ENCODE results near the gene DCC.
"Not testable (repeated sequence)": the region's sequence is repeated elsewhere in the genome, so short reads cannot be mapped to it uniquely, and the experiment has no call there.

Gene DCC

DNA sequence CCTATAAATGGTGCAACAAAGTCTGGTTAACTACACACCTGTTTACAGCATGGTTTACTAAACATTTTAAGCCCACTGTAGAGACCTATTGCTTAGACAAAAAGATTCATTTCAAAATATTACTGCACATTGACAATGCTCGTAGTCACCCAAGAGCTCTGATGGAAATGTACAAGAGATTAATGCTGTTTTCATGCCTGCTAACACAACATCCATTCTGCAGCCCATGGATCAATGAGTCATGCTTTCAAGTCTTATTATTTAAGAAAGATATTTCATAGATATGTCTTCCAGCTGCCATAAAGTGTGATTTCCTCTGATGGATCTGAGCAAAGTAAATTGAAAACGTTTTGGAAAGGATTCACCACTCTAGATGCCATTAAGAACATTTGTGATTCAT, 1103.3 kb downstream of the DCC start:
- DNase-seq: no peak

DNA sequence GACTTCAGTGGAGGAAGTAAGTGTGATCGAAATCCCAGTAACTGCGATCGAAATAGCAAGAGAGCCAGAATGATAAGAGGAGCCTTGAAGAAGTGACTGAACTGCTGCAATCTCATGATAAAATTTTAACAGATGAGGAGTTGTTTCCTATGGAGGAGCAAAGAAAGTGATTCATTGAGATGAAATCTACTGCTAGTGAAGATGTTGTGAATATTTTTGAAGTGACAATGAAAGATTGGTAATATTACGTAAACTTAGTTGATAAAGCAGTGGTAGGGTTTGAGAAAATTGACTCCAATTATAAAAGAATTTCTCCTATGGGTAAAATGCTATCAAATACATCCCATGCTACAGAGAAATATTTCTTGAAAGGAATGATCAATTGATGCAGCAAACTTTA, 1103.8 kb downstream of the DCC start:
- no peak for DNase-seq

DNA sequence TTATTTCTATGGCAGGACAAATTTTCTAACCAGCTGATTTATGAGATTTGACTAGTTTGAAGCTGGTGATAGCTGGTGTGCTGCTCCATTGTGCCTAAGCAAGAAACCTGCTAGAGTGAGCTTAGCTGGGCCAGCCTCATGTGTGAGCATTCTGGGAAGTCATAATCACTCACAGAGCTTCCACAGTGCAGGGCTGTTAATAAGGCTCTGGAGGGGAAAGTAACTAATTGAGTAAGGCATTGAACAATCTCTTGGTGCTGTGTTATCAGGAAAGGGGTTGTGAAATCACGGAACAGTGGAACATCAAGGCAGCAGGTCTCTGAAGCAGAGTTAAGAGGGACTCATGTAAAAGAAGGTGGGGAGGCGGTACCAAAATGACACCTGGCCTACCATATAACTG, 1111.9 kb downstream of the DCC start:
- DNase-seq: no peak

DNA sequence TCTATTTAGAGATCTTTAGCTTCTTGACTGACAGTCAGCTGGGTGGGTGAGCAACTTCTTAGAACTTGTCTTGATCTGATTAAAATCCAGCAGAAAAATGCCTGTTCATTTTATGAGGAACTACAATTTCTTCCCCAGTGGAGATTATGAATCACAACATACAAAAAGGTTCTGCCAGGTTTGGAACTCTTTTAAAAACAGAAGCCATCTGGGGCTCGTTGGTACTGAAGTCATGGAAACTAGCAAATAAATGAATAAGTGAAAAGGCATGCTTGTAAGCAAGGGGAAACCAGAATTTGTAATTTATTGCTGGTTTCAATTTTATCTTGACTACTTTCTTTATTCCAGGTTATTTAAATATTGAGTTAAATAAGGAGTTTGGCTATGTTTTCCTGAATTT, 1117.1 kb downstream of the DCC start:
- DNase-seq: no peak

DNA sequence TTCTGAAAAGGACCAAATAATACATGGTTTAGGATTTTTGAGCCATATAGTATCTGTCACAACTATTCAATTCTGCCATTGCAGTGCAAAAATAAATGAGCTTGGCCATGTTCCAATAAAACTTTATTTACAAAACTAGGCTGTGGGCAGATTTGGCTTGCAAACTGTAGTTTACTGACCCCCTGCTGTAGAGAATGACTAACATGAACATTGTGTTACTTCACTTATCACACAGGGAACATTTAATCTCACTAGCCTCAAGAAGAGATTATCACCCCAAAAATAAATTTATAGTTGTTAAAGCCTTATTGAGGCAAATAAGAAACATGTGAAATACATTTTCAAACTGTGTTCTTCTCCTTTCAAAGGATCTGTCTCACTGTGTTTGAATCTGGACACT, 1118.3 kb downstream of the DCC start:
- no peak for DNase-seq

DNA sequence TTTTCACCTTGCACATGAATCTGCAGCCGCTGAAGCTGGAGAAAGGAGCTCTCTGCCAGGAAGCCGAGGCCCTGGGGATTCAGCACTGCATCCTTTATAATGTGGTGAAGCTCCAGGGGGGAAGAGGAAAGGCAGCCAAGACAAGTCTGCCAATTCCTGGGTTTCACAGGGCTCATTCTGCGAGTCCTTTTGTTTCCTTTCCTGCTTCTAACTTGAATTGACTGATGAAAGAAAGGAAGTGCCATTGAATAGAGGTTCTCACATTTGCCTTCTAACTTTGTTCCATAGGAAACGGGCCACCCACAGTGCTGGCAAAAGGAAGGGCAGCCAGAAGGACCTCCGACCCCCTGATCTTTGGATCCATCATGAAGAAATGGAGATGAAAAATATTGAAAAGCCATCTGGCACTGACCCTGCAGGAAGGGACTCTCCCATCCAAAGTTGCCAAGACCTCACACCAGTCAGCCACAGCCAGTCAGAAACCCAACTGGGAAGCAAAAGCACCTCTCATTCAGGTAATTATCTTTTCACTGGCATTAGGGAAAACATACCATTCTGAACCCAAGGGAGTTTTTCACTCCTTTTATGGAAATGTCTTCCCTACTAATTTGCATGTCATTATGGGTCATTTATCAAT, 1119.1 kb downstream of the DCC start:
- DNase-seq: no peak

DNA sequence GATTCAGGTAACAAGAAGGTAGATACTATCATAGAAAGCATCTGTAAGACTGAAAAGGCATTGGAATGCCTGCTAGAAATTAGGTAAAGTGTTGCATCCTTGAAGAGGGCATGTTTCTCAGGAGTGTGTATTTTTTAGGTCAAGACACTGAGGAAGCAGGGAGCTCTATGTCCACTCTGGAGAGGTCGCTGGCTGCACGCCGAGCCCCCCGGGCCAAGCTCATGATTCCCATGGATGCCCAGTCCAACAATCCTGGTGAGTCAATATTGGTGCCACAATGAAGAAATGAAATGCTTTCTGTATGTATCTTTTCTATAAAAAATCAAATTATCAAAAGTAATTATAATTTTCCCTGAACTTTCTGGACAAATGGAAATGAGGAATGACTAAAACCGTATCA, 1127.8 kb downstream of the DCC start:
- no peak for DNase-seq

DNA sequence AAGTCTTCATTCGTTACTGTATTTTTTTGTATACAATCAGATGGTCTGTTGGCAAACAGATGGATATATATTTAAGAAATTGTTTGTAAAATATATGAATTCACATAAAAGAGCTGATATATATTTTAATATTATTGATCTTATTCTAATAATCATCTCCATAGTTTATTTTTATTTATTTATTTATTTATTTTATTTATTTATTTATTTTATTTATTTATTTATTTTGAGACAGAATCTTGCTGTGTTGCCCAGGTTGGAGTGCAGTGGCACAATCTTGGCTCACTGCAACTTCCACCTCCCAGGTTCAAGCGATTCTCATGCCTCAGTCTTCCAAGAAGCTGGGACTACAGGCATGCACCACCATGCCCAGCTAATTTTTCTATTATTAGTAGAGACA, 1128.2 kb downstream of the DCC start:
- not testable (repeated sequence) for DNase-seq

DNA sequence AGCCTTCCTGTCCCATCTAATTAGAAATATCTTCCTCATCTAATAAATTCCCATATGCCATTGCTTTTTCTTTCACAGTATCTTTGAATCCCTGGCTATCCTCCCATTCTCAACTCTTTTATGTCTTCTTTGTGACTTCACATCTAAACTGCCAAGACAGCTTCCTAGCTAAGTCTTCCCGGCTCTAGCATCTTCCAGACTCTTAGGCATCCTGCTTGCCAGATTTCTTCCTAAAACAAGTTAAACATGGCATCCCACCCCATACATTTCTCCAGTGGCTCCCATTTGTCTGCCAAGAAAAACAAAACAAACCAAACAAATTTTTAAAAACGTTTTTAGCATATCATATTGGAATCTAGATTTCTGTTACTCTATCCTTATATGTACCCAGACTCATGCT, 1132.5 kb downstream of the DCC start:
- DNase-seq: no peak

DNA sequence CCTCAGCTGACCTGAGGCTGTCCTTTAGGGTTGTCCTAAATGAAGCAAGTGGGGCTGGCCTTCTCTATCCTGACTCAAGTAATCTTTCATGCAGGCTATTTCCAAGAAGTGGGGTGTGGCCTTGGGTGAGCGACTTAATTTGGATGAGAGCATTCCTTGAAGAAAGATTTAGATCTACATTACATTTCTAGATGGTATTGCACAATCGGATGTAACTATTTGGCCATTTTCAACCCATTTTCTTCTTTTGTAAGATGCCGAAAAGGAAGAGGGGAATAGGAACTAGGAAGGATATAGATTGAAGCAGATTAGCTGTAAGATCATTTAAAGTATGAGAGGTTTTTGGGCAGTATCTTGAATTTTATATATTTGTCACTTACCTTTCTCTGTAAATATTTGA, 1138.2 kb downstream of the DCC start:
- DNase-seq: no peak

DNA sequence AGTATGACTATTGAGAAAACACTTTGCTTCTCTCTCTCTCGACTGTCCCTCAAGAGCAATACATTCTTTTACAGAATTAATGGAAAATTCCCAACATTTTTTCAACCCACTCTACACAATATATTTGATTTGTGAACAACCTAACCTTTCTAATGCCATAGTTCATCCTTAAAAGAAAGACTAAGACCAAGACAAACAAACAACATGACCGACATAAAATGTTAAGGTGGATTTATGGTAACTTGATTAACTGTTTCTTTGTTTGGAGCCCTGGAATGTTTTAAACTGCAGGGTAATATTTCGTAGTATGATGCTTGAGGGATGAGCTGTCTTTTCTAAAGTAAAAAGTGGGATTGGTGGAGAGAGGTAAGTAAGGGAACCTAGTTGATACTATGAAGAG, 1146.3 kb downstream of the DCC start:
- DNase-seq: no peak

DNA sequence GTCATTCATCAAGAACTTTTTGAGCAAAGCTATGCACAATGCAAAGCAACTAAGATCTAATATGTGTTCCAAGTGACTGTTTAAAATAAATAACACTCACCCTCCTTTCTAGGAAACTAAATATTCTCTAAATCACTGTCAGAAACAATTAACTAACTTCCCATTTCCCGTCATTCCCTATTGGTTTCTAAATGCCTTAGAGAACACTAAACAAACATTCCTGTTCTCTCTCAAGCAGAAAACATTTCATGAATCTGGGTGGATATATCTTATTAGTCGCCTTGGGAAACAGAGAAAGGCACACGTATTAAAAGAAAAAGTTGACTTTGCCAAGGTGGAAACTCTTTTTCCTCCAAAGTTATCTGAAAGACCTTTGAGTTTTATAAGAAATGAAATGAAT, 1149.3 kb downstream of the DCC start:
- no peak for DNase-seq

DNA sequence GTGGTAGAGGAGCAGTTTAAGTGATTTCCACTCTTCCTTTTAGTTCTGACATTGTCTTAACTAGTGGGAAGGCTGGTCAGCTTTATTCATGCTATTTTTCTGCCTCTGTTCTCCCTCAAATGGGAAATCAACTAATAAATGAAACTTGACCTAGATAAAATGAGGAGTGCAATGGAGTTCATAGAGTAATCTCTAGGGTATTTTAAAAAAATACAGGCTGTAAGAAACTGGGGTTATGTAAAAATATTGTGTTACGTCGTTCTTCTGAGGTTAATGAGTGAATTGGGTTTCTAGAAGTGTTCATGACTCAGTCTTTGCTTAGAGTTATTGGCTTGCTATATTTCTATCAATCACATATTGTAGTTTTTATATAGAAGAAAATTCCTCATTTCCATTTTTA, 1150.0 kb downstream of the DCC start:
- DNase-seq: no peak

DNA sequence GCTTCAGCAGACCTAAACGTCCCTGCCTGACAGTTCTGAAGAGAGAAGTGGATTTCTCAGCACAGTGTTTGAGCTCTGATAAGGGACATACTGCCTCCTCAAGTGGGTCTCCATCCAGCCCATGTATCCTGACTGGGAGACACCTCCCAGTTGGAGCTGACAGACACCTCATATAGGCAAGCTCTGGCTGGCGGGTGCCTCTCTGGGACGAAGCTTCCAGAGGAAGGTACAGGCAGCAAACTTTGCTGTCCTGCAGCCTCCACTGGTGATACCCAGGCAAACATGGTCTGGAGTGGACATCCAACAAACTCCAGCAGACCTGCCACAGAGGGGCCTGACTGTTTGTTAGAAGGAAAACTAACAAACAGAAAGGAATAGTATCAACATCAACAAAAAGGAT, 1156.0 kb downstream of the DCC start:
- DNase-seq: no peak

DNA sequence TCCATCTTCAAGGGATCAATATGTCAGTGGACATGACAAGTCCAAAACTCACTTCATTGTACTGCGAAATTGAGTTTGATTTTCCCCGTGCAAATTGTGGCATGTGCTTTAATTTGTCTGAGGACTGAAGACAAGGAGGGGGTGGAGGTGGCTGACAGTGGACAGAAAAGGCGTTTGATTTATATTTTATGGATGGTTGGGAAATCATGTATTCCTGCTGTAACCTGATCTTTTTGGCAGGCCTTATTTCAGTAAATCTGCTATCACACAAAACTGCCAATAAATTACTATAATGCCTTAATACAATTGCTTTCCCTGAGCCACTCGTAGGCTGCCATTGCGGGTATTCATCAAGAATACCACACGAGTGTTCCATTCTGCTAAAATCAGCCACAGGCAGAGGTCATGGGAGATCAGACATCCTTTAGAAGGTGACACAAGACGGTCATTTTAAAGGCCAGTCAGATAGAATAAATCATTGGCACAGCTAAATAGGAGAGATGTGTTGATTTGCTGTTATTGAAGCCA, 1164.0 kb downstream of the DCC start:
- DNase-seq: no peak

DNA sequence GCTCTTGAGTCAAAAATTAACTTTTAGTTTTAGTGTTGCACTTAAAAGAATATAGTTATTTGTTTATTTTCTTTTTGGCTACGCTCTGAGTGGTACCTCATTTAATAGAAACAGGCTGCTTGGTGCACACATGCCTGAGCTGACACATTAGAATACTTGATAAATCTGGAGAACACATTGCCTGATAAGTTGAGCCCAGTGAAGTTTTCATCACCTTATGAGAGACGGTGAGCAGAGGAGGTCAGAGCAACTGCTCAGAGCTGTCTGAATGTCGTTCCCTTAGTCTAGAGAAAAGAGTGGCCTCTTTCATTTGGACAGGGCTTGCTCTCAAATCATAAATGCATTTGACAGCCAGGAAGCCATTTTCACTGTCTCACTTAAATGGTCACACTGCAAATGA, 1168.5 kb downstream of the DCC start:
- DNase-seq: no peak

DNA sequence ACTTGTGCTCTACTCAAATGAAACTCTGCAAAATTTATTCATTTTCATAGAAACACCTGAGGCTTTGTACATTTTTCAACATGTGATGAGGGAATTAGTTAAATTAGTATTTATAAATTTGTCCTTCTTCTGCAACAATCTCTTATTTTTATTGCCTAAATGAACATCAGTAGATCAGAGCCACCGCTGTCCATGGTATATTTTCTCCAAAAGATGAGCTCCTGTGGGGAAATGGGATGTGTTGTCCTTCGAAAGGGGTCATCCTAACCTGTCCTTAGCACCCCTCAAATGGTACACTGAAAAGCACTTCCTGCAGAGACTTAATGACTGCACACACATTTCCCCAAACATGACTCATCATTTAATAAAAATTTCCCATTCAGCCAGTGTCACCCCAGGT, 1169.9 kb downstream of the DCC start:
- no peak for DNase-seq

DNA sequence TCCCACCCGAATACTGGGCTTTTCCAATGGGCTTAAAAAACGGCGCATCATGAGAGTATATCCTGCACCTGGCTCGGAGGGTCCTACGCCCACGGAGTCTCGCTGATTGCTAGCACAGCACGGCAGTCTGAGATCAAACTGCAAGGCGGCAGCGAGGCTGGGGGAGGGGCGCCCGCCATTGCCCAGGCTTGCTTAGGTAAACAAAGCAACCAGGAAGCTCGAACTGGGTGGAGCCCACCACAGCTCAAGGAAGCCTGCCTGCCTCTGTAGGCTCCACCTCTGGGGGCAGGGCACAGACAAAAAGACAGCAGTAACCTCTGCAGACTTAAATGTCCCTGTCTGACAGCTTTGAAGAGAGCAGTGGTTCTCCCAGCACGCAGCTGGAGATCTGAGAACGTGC, 1171.7 kb downstream of the DCC start:
- DNase-seq: not testable (repeated sequence)

DNA sequence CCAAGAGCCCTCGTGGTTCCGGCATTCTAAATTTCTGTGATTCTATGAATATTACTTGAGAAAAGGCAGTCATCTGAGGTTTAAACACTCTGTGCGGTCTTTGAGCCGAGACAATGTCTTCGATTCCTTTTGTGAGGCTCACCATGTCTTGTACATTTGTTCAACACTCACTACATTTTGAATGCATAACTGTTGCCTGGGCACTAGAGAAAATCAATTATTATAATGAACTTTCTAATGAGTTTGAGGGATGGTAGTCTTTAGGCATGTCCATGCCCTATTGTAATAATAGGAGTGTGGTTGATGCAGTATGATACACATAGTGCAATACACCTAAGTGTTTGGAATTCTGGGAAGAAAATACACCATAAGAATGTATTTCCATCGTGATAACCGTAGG, 1181.1 kb downstream of the DCC start:
- no peak for DNase-seq

DNA sequence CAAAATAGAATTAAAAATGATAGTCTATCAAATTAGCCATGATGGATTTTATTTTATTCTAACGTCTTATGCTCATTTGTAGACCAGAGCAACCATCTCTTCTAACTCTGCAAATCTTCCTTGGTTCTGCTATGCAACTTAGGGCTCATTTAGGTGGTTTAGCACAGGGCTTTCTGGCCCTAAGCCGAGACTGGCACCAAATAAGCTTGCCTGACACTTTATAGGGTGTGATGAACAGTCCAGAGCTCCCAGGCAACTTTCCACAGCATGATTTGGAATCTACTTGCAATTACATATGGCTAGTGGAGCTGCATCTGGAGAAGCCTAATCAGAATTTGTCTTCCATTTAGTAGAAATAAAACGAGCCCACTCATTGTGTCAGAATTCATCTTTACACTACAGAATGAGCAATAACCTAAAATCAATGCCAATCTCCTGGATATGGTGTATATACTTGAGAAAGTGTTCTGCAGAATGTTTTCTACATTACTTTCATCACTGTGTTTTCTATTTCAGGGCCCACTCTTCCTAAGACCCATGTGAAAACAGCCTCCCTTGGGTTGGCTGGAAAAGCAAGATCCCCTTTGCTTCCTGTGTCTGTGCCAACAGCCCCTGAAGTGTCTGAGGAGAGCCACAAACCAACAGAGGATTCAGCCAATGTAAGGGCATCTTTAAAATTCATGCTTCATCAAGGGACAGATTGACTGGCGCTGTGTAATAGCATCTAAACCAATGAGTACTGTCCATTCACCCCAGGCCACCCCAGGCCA, 1186.3 kb downstream of the DCC start:
- DNase-seq: no peak

DNA sequence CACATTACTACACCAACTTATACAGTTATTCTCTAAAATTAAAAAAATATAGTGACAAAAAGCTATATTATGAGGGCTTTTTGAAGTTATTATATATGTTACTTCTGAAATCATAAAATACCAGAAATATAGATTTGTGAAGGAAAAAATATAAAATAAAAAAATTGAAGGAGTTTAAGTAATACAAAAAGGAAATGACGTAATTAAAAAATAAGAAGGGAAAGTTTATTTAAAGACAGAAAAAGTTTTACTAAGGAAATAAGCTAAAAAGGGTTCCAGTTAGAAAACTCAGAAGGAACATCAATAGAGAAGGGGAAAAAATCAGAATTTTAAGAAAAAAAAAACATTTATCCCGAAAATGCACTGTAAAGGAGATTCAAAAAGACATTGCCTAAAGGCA, 1187.4 kb downstream of the DCC start:
- no peak for DNase-seq

DNA sequence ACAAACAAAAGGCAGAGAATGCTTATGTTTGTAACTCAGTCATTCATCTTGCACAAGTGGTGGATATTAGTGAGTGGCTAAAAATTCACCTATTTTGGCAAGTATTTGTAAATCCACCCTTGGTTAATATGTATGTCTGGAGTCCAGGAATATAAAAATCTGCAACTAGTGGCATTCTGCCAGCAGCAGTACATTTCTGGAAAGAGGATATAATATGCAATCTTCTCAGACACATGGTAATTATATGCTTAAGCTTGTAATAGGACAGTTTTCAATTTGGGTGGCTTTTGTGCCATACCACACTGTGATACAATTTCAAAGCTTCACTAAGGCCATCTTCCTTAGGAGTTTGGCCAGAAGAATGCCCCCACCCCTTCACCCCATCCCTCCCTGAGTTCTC, 1191.2 kb downstream of the DCC start:
- no peak for DNase-seq

DNA sequence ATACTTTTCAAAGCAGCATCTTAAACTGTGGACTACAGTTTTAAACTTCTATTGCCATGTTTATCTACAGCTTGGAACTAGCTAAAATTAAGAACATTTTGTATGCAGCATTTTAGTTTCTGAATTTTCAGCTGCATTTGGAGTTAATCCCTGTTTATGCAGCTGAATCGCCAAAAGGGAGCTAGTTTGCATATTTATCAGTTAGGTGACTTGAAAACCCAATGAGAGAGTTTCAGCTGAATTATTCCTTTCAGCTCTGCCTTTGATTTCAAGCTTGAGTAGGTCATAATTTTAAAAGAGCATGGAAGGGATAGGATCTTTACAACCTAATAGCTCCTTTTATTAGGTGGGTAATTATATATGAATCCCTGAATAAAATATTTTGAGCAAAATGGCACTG, 1191.9 kb downstream of the DCC start:
- no peak for DNase-seq

DNA sequence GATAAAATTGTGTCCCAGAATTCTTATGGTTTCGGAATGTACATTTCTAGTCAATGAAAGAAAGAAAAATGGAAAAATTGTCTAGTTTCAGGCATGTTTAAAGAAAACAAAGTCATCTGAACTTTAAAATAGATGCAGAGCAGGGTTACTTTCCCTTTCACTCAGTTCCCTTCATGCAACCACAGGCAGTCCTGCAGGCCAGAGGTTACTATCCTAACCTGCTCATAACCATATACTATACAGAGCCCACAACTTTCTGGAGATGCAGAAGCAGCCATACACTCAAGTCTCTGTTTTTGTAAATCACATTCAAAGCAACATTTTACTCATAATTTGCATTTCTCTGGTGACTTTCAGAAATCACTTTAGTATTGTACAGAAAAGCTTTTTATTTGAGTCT, 1194.2 kb downstream of the DCC start:
- no peak for DNase-seq

DNA sequence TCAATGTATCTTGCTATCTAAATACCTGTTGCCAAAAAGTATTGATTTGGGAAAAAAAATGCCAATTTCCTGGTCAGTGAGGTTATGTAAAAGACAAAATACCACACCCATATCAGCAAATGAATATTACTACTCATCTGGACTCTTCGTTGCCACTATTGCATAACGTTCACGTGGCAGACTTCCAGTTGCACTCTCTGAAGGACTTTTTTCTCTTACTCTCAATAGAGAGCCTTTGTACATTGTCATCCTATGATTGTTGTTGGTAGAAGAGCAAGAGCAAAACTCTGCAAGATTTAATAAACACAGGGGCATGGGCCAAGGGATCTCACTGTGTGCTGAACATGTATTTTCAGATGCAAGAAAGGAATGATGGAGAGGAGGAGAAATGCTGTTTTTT, 1194.7 kb downstream of the DCC start:
- DNase-seq: no peak

Measured in AML-193 (cell line).